GM19023 (cell line): ENCODE measurements around the gene RCOR1.
"Not testable (repeated sequence)": the region's sequence is repeated elsewhere in the genome, so short reads cannot be mapped to it uniquely, and the experiment has no call there.

ENCODE experiments used
- ATAC-seq: cut with Tn5 transposase; IDR thresholded peaks from one replicate; pipeline ENCODE4 v1.9.1; 2021; ENCODE audit warnings: mild to moderate bottlenecking, moderate library complexity; ENCODE audit not compliant: unreplicated experiment

Gene RCOR1

DNA sequence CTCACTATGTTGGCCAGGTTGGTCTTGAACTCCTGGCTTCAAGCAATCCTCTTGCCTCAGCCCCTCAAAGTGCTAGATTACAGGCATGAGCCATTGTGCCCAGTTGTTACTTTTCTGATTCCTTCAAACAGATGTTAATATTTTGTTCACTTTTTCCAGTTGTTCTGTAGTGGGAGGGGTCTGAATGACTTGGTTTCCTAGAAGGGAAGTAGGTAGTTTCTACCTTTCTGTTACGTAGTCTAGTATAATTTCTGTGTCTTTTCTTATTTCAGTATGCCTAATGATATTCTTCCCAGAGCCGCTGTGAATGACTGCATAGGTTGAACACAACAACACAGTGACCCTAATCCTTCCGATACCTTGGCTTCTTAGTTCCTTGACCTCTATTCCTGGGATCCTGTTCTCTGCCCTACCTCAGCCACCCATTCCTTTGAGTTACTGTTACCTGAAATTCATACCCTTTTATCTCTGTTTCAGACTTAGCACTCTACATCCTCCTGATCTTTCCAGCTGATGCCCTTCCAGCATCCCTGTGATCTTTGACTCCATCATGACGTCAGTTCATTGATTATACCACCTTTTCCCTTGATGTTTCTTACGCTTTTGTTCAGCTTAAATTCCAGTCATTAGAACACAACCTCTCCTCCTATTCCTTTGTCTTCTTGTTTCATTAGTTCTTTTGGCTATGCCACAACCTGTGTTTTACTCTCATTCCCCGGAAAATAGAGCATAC, 33.3 kb downstream of the RCOR1 start:
- no peak for ATAC-seq

DNA sequence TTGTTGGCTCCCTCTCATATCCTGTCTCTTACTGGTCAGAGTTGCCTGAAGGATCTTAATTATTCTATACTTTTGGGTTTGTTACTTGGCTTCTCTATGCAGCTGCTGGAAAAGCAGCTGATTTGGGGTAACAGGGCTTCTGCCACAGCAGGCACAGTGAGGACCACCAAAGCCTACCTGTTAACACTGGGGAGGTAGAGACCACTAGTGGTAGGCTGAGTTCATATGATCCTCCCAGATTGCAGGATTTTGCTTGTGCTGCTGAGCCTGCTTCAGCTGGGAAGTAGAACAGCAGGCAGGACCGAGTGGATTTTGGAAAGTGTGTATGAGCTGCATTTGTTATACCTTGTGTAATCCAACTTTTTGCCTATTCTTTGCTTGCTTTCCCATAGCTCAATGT, 34.1 kb downstream of the RCOR1 start:
- ATAC-seq = no peak

DNA sequence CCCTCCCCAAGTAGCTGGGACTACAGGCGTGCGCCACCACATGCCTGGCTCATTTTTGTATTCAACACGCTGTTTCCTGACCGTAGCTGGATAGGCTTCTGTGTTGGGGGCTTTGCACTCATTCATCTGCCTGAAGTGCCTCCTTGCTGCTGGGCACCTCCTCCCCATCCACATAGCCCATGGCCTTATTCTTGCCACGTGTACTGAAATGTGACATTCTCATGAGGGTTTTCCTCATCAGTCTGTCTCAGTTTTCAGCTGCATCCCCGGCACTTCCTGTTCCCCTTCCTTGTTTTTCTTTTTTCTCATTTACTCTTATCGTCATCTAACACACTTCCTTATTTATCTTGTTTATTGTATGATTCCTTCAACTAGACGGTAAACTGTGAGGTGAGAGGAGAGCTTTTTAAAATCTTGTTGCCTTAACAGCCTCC, 36.6 kb downstream of the RCOR1 start:
- ATAC-seq = no peak

DNA sequence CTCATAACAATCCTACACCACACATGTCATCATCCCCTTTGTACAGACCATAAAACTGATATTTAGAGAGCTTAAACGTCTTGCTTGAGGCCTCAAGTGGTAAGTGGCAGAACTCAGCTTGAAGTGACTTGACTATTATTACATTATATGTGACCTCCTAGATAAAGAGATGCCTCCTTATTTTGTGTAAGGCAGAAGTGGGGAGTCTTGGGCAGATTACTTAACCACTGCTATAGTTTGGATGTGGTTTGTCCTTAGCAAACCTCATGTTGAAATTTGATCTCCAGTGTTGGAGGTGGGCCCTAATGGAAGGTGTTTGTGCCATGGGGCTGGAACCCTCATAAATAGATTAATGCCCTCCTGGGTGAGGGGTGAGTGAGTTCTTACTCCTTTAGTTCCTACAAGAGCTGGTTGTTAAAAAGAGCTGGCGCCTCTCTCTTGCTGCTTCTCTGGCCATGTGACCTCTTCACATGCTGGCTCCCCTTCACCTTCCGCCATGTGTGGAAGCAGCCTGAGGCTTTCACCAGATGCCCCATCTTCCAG, 37.4 kb downstream of the RCOR1 start:
- ATAC-seq = no peak

DNA sequence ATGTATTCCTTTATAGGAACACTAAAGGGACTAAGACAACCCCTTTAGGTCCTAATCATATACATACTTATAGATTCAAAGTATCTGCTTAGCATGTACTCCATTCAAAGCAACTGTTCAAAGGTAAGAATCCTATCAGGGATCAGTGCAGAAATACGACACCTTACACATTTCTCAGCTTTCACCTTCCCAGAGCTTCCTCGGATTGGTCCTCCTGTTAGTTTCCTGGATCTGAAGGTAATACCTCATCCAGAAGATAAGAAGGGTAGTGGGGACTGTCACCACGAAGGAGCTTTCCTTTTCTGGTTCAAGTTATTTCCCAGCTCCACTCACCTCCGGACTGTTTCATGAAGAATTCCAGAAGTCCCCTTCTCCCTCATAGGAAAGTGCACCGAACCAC, 38.0 kb downstream of the RCOR1 start:
- ATAC-seq = no peak

DNA sequence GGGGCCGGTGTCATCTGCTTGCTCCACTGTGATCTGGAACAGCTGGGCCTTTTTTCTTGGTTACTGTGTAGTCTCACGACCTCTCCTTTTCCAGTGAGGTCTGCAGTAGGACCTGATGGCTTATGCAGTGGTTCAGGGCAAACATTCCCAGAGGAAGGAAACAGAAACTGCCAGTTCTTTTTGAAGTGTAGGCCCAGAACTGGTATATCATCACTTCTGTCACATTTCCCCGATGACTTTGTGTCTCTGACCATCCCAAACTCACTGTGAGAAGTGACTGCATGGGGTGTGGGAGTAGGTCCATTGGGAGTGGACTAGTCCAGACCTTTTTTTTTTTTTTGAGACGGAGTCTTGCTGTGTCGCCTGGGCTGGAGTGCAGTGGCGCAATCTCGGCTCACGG, 38.4 kb downstream of the RCOR1 start:
- no peak for ATAC-seq

DNA sequence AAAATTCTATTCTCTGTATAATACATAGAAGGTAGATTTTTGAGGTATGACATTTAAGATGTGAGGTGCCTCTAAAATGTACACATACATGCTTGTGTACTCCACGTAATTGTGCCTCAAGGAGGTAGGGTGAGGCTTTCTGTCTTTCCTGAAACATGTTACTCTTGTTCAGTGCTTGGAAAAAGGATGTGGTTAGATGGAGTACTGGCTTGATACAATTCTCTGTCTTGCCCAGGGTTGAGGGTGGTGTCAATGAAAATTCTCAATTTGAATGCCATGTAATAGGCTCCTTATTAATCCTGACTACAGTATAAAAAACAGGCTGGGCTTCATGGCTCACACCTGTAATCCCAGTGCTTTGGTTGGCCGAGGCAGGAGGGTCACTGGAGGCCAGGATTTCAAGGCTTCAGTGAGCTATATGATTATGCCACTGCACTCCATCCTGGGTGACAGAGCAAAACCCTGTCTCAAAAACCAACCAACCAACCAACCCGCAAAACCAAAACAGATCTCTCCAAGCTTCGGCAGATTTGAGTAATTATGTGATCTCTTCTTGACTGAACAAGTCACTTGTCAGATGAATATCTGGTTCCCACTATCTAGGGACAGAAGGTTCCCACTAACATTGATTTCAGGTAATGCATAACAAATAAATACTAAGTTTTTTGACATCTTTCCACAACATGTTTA, 41.6 kb downstream of the RCOR1 start:
- no peak for ATAC-seq

DNA sequence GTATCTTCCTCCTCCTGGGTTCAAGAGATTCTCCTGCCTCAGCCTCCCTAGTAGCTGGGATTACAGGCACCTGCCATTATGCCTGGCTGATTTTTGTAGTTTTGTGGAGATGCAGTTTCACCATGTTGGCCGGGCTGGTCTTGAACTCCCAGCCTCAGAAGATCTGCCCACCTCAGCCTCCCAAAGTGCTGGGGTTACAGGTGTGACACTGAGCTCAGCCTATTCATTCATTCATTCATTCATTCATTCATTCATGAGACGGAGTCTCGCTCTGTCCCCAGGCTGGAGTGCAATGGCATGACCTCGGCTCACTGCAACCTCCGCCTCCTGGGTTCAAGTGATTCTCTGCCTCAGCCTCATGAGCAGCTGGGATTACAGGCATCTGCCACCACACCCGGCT, 47.2 kb downstream of the RCOR1 start:
- not testable (repeated sequence) for ATAC-seq

DNA sequence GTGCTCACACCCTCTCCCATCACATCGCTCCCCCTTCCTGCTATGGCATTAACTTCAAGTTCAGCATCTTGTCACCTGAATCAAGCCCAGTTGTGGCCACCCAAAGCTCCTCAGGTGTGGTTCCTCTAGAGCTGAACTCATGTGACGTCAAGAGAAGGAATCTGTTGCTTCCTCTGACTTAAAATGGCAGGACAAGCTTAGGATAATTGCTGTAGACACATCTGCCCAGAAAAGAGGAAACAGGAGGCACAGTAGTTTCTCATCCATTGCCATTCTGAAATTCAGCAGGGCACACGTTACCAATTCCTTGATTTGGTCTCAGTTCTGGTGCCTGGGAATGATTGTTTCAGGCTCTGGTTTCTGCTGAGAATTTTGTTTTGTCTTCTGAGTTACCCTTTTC, 52.1 kb downstream of the RCOR1 start:
- ATAC-seq = no peak

DNA sequence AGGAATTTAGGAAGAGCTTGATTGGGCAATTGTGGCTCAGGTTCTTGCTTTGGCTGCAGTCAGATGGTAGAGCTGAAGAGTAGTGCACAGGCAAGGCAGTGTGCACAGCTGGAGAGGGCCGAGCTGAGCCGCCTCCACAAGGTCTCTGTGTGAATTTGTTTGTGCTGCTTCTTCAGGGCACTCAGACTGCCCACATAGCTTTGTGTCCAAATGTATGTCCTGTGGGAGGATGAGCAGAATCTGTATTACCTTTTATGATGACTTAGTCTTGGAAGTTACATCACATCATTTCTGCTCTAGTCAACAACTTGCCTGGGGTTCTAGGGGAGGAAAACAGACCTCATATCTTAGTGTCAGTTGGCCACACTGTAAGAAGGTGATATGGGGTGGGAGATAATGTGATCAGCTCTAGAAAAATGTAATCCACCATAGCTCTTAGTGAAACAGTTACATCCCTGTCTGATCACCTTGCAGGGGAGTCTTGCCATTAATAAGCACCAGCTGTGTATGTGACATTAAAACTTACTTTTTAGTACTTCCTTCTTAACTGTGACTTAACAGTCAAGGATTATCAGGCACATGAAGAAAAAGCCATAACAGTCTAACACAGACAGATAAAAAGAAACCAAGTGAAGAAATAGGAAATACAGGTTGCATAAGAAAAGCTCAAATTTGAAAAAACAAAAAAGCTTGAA, 53.4 kb downstream of the RCOR1 start:
- ATAC-seq = no peak

DNA sequence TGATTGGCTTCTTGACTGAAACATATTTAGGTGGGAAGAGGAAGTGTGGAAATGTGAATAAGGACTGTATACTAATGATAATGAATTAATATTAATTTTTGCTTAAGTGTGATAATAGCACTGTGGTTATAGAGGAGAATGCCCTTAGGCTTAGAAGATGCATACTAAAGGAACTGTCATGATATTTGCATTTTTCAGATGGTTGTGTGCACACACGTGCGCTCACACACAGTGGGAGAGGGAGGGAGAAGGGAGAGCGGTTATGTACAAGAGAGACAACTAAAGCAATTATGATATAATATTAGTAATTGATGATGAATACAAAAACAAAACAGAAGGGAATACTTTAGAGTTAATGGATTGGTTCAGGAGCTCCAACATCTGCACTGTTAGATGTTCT, 54.2 kb downstream of the RCOR1 start:
- no peak for ATAC-seq

DNA sequence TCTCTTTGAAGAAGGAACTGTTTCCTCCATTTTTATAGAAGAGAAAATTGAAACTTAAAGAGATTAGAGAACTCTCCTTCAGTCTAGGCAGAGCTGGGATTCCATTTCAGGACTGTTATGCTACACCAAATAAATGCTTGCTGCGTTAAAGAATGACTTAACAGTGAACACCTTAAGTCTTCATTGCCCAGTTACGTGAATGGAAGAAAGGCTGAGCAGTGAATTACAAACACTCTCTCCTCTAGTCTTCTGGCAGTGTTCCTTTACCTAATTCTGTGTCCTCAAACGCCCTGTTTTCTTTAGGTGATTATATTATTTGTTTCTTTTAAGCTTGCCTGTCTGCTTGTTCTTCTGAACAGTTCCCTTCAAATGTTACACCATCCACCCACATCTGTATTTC, 59.7 kb downstream of the RCOR1 start:
- ATAC-seq = no peak

DNA sequence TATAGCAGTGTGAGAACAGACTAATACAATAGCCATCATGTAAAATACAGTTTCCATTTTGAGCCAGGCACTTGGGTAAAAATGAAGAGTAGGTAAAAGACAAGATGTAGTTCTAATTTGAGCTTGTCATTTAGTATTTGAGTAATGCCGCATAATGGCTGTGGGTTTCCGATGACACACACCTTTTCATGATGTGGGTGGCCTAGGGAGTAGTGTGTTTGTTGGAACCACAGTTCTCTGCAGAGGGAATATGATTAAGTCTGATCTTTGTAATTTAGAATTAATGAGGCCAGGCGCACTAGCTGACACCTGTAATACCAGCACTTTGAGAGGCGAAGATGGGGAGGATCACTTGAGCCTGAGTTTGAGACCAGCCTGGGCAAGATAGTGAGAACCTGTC, 61.8 kb downstream of the RCOR1 start:
- no peak for ATAC-seq

DNA sequence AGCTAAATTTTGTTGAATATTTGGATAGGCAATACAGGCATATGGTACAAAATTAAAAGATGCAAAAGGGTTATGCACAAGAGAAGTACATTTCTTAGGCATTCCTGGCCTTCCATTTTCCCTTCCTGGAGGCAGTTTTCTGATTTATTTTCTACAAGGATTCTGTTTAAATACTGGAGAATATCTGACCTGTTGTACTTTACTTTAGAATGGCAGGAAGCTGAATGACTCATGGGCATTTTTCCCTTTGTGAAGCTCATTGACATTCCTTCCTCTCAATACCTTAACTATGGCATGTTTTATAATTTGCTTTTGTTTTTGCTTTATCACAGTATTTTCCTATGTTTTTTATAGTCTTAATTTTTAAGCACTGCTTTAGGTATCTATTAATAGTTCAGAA, 62.7 kb downstream of the RCOR1 start:
- ATAC-seq = no peak

DNA sequence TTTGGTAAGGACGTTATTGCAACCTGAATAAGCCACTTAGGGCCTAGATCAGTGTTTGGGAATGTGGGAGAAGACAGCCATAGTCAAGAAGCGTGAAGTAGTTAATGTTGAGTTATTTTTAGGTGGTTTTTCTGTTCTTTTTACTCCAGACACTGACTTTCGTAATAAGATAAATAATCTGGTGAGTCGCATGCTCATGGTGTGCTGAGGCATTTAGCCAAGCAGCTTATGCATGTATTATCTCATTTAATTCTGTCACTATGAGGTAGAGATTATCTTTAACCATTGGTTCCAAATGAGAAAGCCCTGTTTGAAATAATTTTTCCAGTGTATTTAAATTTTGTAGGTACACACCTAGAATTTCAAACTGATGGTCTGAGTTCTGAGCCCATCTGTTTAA, 67.3 kb downstream of the RCOR1 start:
- no peak for ATAC-seq

DNA sequence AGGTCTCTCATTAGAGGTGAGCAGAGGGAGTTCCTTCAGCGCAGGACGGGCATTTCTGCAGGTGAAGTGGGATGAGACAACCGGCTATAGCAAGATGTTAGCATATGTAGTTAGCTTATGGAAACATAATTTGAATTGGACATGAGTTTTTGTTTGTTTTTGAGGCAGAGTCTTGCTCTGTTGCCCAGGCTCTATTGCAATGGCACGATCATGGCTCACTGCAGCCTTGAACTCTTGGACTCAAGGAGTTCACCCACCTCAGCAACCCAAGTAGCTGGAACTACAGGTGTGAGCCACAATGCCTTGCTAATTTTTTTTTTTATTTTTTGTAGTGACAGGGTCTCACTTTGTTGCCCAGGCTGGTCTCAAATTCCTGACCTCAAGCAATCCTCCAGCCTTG, 69.2 kb downstream of the RCOR1 start:
- ATAC-seq = no peak

DNA sequence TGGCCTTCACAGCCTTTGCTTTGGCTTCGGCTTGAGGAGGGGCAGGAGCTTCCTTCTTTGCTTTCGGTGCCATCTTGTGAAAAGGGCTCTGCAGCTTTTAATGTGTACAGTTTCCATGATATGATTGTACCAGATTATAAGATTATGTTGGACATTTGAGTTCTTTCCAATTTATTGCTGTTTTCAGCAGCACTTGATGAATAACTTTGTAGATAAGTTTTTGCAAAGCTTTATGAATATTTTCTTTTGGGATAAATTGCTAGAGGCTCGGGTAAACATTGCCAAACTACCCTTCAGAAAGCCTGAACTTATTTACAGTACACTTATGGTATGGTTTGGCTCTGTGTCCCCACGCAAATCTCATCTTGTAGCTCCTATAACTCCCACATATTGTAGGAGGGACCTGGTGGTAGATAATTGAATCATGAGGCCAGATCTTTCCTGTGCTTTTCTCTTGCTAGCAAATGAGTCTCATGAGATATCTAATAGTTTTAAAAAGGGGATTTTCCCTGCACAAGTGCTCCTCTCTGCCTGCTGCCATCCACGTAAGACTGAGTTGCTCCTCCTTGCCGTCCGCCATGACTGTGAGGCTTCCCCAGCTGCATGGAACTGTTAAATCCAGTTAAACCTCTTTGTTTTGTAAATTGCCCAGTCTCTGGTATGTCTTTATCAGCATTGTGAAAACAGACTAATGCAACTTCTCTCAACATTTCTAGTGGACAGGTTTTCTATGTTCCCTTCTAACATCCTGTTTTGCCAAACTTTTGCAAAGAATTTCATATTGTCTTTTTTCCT, 70.4 kb downstream of the RCOR1 start:
- ATAC-seq = no peak

DNA sequence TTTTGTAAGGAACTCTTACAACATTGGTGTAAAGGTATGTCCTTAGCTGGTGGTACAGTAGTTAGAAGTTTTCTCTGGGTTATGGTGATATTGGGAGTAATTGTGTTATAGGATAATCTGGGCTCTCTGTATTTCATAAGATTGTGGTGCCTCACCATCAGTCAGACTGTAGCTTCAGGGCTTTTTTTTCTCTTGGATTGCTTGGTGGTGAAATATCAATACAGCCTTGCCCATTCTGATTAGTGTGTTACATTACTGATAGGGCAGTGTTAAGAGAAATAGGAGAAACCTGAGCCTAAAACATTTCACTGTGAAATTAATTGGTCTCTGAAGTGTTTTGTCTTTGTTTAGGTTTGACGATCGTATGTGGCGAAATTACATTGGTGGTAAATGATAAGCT, 71.0 kb downstream of the RCOR1 start:
- ATAC-seq = no peak

DNA sequence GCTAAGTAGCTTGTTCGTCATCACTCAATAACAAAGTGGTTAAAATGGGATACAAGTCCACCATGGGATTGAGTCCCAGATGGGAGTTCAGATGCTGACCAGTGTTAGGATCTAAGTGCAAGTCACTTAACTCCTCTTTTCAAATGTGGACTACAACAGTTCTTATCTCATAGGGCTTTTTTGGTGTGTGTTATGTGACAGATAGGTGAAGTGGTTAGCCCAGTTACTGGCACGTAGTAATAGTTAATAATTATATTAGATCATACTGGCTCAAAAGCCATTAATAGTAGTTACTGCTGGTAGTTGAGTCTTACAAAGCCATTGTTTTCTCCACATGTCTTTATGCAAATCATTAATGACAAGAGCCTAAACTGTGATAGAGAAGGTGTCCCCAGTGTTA, 73.2 kb downstream of the RCOR1 start:
- no peak for ATAC-seq

DNA sequence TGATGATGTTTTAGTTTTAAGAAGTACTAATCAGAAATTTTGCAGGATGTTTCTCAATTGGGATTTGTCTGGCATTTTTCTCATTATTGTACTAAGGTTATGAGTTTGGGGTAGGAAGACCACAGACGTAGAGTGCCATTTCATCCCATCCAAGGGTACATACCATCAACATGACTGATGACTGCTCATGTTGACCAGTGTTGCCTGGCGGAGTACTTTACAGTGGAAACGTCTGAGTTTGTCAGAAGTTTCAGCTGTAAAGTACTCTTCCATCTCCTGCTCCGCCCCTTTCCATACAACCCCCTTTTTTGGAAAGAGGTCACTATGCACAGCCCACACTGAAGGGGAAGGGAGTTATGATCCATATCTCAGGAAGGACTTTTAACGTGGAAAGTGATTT, 74.2 kb downstream of the RCOR1 start:
- ATAC-seq = no peak

DNA sequence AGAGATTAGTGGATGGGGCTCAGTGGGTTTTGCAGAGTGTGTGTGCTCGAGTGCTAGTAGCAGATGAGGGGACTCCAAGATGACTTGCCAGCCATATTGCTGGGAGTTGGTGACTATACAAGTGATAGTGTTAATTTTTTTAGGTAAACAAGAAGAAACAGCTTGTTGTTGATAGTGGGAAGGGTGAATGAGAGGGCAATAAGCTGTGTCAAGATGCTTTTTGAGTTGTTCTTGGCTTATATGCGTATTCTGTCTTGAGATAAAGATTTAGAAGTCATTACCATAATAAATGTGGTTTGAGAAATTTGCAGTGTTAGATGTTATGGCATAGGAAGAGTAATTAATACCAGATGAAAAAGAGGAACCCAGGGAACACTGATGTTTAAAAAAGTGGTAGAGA, 75.3 kb downstream of the RCOR1 start:
- ATAC-seq = no peak
